ENCODE data around the gene PPIAL4G. TPM values are rescaled to one million over a fixed set of nuclear protein-coding genes. Genes with fewer than 3 reads are reported as not detected.

The PPIAL4G gene
- total RNA-seq, 1 donor from 2014 or later = 0.25 TPM

Small RNAs within 50 kb of the gene (small RNA-seq; reads per million reads assigned to genes)
- gene RF00003 (ENCODE audit: low replicate concordance) = 0.72 reads per million, percentile 65 among the genes with 10 or more reads in this experiment

Other genes starting within 250 kb of the PPIAL4G start
- gene NBPF14, start 112.7 kb upstream of the PPIAL4G start, total RNA-seq = 7.6 TPM